Measurements from ENCODE around the gene THBS1.

The THBS1 gene

DNA sequence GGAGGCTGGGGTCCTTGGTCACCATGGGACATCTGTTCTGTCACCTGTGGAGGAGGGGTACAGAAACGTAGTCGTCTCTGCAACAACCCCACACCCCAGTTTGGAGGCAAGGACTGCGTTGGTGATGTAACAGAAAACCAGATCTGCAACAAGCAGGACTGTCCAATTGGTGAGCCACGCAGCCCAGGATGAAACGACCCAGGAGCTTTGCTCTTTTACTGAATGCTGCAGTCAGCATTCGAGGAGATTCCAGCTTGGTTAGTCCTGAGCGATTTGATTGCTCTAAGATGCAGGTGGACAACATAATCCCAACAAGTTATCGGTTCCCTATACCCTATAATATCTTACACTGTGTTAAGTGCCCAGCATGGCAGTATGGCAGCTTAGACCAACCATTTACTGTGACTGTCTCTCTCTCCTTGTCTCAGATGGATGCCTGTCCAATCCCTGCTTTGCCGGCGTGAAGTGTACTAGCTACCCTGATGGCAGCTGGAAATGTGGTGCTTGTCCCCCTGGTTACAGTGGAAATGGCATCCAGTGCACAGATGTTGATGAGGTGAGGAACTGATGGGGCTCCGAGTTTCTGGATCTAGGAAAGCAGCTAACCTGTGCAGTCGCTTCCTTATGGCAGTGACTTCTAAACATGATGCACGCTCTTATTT lies 7.8 kb downstream of the THBS1 start:
- DNase-seq (ENCODE audit: low read depth in 2 of 2) = no peak

DNA sequence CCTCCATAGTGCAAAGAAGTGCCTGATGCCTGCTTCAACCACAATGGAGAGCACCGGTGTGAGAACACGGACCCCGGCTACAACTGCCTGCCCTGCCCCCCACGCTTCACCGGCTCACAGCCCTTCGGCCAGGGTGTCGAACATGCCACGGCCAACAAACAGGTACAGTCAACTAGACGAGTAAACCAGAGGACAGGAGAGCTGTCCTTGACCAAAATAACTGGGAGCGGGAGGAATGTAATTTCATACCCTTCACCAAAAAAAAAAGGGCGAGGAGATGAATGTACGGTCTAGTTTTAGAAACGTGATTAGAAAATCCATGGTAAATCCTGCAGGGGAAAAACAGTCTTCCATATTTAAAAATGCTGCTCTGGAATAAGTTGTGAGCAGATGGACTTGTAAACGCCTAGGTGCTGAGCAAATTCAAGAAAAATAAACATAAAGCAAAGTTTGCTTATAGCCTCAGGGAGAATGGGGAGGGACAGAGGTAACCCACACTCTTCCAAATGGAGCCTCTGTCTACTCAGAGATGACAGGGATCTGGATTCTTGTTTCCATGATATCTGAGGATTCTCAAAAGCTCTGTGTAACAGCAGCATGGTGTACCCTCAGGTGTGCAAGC lies 8.4 kb downstream of the THBS1 start:
- DNase-seq (ENCODE audit: low read depth in 2 of 2) = no peak

DNA sequence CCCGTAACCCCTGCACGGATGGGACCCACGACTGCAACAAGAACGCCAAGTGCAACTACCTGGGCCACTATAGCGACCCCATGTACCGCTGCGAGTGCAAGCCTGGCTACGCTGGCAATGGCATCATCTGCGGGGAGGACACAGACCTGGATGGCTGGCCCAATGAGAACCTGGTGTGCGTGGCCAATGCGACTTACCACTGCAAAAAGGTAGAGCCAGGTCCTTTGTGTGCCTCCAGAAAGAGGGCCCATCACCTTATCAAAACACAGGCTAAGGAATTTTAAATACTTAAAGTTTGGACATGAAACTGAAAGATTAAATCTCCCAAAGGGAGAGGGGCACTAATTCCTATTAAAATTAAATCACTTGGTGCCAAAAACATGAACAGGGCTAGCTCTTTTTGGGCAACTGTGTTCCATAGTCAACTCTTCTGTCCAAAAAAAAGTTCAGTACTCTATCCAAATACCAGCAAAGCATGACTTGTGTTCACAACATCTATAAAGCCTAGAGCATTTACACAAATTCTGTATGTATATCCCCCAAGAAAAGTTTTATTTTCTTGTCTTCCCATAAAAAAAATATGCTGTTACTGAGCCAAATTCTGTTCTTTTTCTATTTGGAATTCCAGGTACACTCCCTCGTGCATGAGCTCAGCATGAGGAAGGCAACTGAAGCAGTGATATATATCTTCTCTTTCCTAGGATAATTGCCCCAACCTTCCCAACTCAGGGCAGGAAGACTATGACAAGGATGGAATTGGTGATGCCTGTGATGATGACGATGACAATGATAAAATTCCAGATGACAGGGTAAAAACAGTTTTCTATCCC lies 9.2 kb downstream of the THBS1 start:
- no peak for DNase-seq (ENCODE audit: low read depth in 2 of 2)

DNA sequence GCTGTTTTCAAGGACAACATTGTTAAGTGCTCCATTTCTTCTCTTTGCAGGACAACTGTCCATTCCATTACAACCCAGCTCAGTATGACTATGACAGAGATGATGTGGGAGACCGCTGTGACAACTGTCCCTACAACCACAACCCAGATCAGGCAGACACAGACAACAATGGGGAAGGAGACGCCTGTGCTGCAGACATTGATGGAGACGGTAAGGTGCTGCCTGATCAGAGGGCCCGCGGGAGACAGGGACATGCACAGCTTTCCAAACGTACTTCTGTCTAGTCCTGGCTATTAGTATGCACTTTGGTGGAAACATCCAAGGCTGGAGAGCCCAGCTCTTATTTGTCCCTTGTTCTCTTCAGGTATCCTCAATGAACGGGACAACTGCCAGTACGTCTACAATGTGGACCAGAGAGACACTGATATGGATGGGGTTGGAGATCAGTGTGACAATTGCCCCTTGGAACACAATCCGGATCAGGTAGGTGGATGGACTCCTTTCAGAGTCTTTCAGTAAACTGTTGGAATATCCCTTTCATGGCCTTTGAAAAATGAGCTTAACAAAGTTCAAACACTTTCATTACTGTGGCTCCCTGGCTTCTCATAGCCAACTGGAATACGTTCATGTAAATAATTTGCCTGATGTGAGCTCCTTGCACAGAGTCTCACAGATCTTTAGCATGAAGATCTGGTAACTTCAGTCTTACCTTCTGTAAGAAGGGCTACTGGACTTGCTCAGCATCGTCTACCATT lies 10.4 kb downstream of the THBS1 start:
- no peak for DNase-seq (ENCODE audit: low read depth in 2 of 2)

DNA sequence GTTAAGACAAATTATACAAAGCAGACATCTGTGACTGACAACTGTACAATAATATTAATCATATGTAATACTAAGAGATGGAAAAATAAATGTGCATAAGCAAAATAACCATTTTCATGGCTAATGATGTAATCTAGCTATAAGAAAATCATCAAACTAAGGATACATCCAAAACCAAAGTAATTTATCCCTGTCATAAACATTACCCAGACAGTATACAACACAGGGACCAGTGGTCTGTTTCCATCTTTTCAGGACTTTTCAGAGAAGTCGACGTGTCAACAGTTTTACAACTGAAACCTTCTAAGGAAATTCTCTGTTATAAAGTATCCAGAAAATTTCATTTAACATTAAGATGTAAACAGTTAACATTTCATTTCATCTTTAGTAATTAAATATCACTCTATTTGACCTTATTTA lies 11.0 kb downstream of the THBS1 start:
- DNase-seq (ENCODE audit: low read depth in 2 of 2) = no peak

DNA sequence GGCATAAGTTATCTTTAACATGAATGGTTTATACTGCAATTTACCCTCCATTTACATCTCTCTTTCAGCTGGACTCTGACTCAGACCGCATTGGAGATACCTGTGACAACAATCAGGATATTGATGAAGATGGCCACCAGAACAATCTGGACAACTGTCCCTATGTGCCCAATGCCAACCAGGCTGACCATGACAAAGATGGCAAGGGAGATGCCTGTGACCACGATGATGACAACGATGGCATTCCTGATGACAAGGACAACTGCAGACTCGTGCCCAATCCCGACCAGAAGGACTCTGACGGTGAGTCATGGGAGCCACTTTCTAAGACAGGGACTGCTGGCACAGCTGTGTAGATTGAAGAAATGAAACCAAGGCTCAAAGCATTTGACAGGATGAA lies 11.6 kb downstream of the THBS1 start:
- DNase-seq (ENCODE audit: low read depth in 2 of 2) = no peak

DNA sequence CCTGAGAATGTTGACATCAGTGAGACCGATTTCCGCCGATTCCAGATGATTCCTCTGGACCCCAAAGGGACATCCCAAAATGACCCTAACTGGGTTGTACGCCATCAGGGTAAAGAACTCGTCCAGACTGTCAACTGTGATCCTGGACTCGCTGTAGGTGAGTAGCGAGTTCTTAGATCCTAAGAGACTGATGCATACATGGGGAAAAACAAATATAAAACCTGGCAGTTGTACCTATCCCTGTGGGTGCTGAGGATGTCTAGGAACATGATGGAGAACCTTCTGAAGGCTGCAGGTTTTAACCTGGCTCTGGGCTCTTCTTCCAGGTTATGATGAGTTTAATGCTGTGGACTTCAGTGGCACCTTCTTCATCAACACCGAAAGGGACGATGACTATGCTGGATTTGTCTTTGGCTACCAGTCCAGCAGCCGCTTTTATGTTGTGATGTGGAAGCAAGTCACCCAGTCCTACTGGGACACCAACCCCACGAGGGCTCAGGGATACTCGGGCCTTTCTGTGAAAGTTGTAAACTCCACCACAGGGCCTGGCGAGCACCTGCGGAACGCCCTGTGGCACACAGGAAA lies 12.3 kb downstream of the THBS1 start:
- no peak for DNase-seq (ENCODE audit: low read depth in 2 of 2)

DNA sequence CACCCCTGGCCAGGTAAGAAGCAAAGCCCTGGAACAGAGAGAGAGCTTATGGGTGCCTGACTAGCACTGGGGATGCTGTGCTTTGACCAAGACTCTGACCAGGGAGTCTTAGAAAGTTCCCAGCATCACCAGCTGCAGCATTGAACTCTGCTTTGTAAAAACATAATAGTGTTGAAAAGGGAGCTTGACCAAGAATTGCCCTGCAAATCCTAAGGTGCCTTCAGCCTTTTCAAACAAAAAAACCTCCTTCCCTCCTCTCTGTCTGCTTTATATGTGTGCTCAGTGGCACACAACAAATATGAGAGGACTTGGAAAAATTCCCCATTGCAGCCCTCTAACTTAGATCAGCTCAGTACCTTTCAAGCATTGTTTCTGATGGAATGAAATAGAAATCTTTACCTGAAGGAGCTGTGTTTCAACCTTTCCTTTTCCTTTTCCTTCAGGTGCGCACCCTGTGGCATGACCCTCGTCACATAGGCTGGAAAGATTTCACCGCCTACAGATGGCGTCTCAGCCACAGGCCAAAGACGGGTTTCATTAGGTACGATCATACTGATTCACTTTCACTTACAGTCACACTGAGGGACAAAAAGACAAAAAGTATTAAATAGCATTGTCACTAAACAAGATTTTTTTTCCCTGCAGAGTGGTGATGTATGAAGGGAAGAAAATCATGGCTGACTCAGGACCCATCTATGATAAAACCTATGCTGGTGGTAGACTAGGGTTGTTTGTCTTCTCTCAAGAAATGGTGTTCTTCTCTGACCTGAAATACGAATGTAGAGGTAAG lies 13.0 kb downstream of the THBS1 start:
- DNase-seq (ENCODE audit: low read depth in 2 of 2) = no peak

DNA sequence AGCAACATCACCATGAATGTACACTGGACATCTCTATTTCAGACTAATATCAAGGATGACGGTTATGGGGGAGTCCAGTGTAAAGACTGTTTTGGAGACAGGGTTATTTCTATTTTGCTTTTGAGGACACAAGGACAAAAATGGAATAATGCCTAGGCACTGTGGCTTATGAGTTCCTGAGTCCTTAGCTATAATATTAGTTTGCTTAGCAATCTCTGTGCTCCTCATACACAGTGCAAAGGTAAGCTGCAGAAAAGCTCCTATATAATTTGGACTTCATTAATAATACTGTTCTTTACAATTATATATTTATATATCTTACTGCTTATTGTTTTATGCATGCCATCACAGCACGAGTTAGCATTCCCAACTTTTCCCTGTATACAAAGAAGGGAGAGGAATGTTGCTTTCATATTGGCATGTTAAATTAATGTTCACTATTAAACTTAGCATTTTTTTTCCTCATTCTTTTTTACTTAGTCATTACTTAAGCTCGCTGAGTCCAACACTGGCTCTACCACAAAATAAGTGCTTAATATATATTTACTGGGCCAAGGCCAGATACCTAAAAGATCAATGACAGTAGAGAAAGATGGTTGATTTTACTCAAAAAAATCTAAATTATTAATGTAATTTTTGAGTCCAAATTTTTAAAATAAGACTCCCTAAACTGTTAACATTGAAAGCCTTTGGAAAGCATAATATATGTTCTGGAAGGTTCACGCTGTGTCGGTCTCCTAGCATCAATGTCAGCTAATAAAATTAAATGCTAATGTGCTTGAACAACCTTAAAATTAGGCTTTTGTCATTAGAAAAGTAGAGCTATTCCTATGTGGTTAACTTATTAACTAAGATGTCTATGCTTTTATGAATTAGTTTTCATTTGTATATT lies 13.8 kb downstream of the THBS1 start:
- no peak for DNase-seq (ENCODE audit: low read depth in 2 of 2)

DNA sequence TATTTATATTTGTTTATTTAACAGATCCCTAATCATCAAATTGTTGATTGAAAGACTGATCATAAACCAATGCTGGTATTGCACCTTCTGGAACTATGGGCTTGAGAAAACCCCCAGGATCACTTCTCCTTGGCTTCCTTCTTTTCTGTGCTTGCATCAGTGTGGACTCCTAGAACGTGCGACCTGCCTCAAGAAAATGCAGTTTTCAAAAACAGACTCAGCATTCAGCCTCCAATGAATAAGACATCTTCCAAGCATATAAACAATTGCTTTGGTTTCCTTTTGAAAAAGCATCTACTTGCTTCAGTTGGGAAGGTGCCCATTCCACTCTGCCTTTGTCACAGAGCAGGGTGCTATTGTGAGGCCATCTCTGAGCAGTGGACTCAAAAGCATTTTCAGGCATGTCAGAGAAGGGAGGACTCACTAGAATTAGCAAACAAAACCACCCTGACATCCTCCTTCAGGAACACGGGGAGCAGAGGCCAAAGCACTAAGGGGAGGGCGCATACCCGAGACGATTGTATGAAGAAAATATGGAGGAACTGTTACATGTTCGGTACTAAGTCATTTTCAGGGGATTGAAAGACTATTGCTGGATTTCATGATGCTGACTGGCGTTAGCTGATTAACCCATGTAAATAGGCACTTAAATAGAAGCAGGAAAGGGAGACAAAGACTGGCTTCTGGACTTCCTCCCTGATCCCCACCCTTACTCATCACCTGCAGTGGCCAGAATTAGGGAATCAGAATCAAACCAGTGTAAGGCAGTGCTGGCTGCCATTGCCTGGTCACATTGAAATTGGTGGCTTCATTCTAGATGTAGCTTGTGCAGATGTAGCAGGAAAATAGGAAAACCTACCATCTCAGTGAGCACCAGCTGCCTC lies 14.7 kb downstream of the THBS1 start:
- DNase-seq (ENCODE audit: low read depth in 2 of 2) = no peak

DNA sequence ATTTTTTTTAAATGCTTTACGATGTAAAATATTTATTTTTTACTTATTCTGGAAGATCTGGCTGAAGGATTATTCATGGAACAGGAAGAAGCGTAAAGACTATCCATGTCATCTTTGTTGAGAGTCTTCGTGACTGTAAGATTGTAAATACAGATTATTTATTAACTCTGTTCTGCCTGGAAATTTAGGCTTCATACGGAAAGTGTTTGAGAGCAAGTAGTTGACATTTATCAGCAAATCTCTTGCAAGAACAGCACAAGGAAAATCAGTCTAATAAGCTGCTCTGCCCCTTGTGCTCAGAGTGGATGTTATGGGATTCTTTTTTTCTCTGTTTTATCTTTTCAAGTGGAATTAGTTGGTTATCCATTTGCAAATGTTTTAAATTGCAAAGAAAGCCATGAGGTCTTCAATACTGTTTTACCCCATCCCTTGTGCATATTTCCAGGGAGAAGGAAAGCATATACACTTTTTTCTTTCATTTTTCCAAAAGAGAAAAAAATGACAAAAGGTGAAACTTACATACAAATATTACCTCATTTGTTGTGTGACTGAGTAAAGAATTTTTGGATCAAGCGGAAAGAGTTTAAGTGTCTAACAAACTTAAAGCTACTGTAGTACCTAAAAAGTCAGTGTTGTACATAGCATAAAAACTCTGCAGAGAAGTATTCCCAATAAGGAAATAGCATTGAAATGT lies 15.6 kb downstream of the THBS1 start:
- no peak for DNase-seq (ENCODE audit: low read depth in 2 of 2)

DNA sequence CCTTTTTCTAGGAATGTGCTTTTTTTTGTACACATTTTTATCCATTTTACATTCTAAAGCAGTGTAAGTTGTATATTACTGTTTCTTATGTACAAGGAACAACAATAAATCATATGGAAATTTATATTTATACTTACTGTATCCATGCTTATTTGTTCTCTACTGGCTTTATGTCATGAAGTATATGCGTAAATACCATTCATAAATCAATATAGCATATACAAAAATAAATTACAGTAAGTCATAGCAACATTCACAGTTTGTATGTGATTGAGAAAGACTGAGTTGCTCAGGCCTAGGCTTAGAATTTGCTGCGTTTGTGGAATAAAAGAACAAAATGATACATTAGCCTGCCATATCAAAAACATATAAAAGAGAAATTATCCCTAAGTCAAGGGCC lies 16.5 kb downstream of the THBS1 start:
- DNase-seq (ENCODE audit: low read depth in 2 of 2) = no peak

DNA sequence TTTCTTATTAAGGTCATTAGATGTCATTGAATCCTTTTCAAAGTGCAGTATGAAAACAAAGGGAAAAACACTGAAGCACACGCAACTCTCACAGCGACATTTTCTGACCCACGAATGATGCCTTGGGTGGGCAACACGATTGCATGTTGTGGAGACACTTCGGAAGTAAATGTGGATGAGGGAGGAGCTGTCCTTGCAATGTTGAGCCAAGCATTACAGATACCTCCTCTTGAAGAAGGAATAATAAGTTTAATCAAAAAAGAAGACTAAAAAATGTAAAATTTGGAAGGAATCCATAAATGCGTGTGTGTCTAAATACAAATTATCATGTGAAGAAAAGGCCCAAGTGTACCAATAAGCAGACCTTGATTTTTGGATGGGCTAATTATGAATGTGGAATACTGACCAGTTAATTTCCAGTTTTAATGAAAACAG lies 16.9 kb downstream of the THBS1 start:
- no peak for DNase-seq (ENCODE audit: low read depth in 2 of 2)

DNA sequence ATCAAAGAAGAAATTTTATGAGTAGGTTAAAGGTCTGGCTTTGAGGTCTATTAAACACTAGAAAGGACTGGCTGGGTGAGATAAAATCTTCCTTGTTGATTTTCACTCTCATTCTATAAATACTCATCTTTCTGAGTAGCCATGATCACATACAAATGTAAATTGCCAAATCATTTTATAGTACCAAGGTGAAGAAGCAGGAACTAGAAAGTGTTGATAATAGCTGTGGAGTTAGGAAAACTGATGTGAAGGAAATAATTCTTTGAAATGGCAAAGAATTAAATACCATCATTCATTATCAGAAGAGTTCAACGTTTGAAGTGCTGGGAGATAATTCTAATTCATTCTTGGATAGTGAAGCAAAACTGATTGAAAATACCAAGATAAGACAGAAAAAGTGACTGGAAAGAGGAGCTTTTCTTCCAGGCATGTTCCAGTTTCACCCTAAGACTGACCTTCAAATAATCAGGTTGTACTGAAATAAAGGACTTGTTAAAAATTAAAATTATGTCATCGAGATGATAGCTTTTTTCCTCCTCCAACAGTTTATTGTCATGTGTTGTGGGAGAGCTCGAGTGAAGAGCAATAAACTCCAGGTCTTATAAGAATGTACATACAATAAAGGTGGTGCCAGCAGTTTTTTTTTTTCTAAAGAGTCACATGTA lies 17.4 kb downstream of the THBS1 start:
- no peak for DNase-seq (ENCODE audit: low read depth in 2 of 2)

DNA sequence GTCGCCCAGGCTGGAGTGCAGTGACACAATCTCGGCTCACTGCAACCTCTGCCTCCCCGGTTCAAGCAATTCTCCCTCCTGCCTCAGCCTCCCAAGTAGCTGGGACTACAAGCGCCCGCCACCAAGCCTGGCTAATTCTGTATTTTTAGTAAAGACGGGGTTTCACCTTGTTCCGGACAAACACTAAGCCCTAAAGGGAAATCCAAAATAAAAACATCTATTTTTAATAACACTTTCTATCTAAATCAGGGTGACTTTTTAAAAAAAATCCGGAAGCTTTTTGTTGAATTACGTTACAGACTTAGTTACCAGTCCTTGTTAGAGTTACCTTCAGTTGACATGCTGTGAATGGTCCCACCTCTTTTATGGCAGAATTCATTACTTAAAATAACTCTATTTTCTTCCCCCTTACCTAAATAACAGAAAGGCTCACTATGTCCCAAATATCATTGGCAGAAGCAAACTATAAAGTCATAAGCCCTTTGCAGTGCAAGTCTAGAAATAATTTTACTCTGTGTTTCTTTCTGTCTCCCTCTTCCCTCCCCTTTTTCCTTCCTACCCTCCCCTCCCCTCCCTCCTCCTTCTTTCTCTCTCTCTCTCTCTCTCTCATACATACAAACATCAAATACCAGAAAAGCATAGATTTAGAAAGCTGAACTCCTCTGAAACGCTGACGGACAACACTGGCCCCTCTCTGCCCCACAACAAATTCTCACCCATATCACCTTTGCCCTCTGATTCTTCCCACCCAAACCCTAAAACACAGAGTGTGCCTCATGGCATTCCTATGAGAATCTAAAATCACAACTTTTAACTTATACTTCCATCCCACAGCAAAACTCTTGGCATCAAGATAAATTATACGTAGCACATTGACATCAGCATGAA lies 18.3 kb downstream of the THBS1 start:
- DNase-seq (ENCODE audit: low read depth in 2 of 2) = no peak

DNA sequence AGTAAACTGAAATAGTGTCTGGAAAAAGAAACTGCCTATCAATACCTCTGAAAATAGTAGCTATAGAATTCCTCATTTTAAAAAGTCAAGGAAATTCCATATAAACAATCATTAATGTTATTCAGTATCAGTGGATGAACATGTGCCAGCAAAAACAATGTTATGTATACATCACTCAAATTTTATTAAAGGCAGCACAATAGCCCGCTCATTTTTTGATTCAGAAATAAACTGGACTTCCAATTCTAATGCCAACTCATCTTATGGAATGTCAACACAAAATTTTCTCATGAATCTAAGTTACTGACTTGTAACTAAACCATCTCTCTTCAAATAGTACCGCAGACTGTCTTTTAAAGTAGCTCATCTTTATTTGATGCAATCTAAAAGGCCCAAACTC lies 19.0 kb downstream of the THBS1 start:
- DNase-seq (ENCODE audit: low read depth in 2 of 2) = no peak

DNA sequence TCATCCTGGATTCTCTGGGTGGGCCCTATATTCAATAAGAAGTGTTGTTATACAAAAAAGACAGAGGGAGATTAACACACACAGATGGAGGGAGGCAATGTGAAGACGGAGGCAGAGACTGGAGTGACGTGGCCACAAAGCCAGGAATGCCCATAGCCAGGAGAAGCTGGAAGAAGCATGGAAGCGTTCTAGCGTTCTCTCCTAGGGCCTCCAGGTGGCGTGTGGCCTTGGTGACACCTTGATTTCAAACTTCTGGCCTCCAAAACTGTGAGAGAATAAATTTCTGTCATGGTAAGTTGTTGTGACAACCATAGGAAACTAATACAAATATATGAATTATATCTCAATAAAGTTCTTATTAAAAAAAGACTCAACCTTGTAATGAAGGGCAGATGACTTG lies 21.3 kb downstream of the THBS1 start:
- no peak for DNase-seq (ENCODE audit: low read depth in 2 of 2)
